Measurements from ENCODE around the gene DPP6.

GRCh38 chr7:154409703-154410311, 357.6 kb downstream of the DPP6 start:
- TF ChIP-seq CTCF (optimal IDR thresholded peaks at IDR 0.05 in 1 of 3, IDR thresholded peaks at IDR 0.05 in 1 of 3, conservative IDR thresholded peaks at IDR 0.05 in 1 of 3; ENCODE audit: extremely low read depth in 1 of 3, insufficient read depth in 2 of 3, low read length in 3 of 3) (no peak), EZH2 (IDR thresholded peaks at IDR 0.05; ENCODE audit: low read length) (no peak)

Measured in keratinocyte (primary cell).